ENCODE data around the gene CAP2. TPM values are rescaled to one million over a fixed set of nuclear protein-coding genes. Genes with fewer than 3 reads are reported as not detected.

The CAP2 gene
- total and polyA plus RNA-seq, 9 of the 15 experiments (the other 6 are each of a cell fraction or from before 2014, with no cell fraction given) = not detected

GRCh38 chr6:17485181-17485580 lies 91.8 kb downstream of the CAP2 start:
- peaks cover 28 to 39% of the 10 kb centered on the region in 2 experiments; a peak in 4 of 5 replicates for H3K27me3 ChIP-seq (ENCODE audit: control insufficient read depth in 2 of 2, insufficient read depth in 2 of 2, low read length in 2 of 2)
- in situ Hi-C loops (cut with MboI) (no loop called here), intact Hi-C loops (cut with micrococcal nuclease) (no loop called here)
- H3K4me2 ChIP-seq (ENCODE audit: insufficient read depth, low read length) = no peak overlapping the region
- H3K36me3 ChIP-seq (ENCODE audit: control insufficient read depth, insufficient read depth, low read length) = no peaks in the 10 kb centered on the region
- H3K79me2 ChIP-seq (ENCODE audit: control insufficient read depth, insufficient read depth, low read length) = no peaks in the 10 kb centered on the region
- no peaks in the 10 kb centered on the region for H3K9me3 ChIP-seq (replicated peaks; ENCODE audit: control insufficient read depth, insufficient read depth, low read depth, low read length)
- no TSS peak for BruUV-seq (replicated peaks)
- H3K27ac ChIP-seq (ENCODE audit: extremely low read depth, low read depth, low read length) = no peak overlapping the region
- H4K20me1 ChIP-seq (replicated peaks; ENCODE audit: control insufficient read depth, insufficient read depth, low read length) = no peaks in the 10 kb centered on the region; the same call in 1 of the 2 replicates
- ChIA-PET CTCF (ENCODE audit: low intra/inter-chr PET ratio) (no interaction called here), POLR2A (interaction anchor here (0.5 kb wide), 1 partner anchor 389 kb away, joined by 3 read pairs; no protein-coding TSS in a partner anchor)
- H3K4me3 ChIP-seq = no peak overlapping the region
- DNase-seq (ENCODE audit: extremely low read depth in 1 of 4, low spot score in 3 of 4) = no peak
- H2AFZ ChIP-seq (ENCODE audit: low read depth, low read length) = no peak overlapping the region
- H3K4me1 ChIP-seq (replicated peaks in 1 of 2; ENCODE audit: control insufficient read depth in 2 of 2, insufficient read depth in 2 of 2, low read length in 2 of 2) = no peaks in the 10 kb centered on the region
- TF ChIP-seq BMI1 (IDR thresholded peaks at IDR 0.05; ENCODE audit: low read length) (no peak), SIN3B (IDR thresholded peaks at IDR 0.05; ENCODE audit: low read depth) (no peak), LCOR (CRISPR knock-in tag; IDR thresholded peaks at IDR 0.05) (no peak), SP1 (CRISPR knock-in tag; IDR thresholded peaks at IDR 0.05) (no peak), CUX1 (CRISPR knock-in tag; IDR thresholded peaks at IDR 0.05) (no peak), TEAD2 (tag; IDR thresholded peaks at IDR 0.05) (no peak), AFF4 (CRISPR knock-in tag; IDR thresholded peaks at IDR 0.05) (no peak), MAX (CRISPR knock-in tag; IDR thresholded peaks at IDR 0.05) (no peak), HSF4 (CRISPR knock-in tag; IDR thresholded peaks at IDR 0.05; ENCODE audit: borderline replicate concordance) (no peak)
- 2% methylated on average over 4 of the region's 4 CpGs for WGBS (ENCODE audit: insufficient coverage, low coverage, missing lambda C conversion rate)
- no peak for FAIRE-seq
- no peak for ATAC-seq
- H3K9me1 ChIP-seq (ENCODE audit: control insufficient read depth, insufficient read depth, low read length) = no peaks in the 10 kb centered on the region
- H3K9ac ChIP-seq (ENCODE audit: insufficient read depth in 1 of 2, low read depth in 2 of 2, low read length in 2 of 2) = no peak overlapping the region
